ENCODE data around the gene ATXN2. TPM values are rescaled to one million over a fixed set of nuclear protein-coding genes. Genes with fewer than 3 reads are reported as not detected.
A peak's percentile ranks its signal among the peaks of the same experiment; 100 is the strongest.
"Not testable (repeated sequence)": the region's sequence is repeated elsewhere in the genome, so short reads cannot be mapped to it uniquely, and the experiment has no call there.

Gene ATXN2
- total RNA-seq, 1 donor from 2014 or later: 25.0 TPM

GRCh38 chr12:111602348-111602747, 3.2 kb upstream of the ATXN2 start:
- Histone ChIP-seq H3K4me3 (no peak overlapping the region), H3K36me3 (no peaks in the 10 kb centered on the region), H3K9me3 (no peaks in the 10 kb centered on the region), H3K27me3 (no peaks in the 10 kb centered on the region), H3K27ac (no peak overlapping the region), H3K4me1 (no peaks in the 10 kb centered on the region)
- intact Hi-C loops (cut with DNase I): no loop called here
- no peak for TF ChIP-seq CTCF (IDR thresholded peaks at IDR 0.05)
- no peak for DNase-seq (ENCODE audit: low spot score in 2 of 2)

GRCh38 chr12:111600986-111601385, 1.9 kb upstream of the ATXN2 start:
- H3K4me3 ChIP-seq; H3K36me3 ChIP-seq; H3K27me3 ChIP-seq; H3K9me3 ChIP-seq; DNase-seq (ENCODE audit: low spot score in 2 of 2); H3K27ac ChIP-seq; H3K4me1 ChIP-seq: not testable (repeated sequence)
- intact Hi-C loops (cut with DNase I): loop anchor here (1.0 kb wide), 1 partner anchor 232 kb away; the partner anchor contains the start of gene PHETA1

- intact Hi-C loops (cut with DNase I): loop anchor here (1.0 kb wide), 1 partner anchor 231 kb away; the partner anchor contains the start of gene PHETA1
- Histone ChIP-seq H3K9me3 (no peaks in the 10 kb centered on the region), H3K4me3 (peak overlapping the region; percentile 91 to 95), H3K27me3 (no peaks in the 10 kb centered on the region), H3K4me1 (peaks cover 4 to 8% of the 10 kb centered on the region in 2 donors), H3K36me3 (no peaks in the 10 kb centered on the region), H3K27ac (peak overlapping the region; percentile 89 to 90)
- TF ChIP-seq CTCF (IDR thresholded peaks at IDR 0.05): no peak
- no peak for DNase-seq (ENCODE audit: low spot score in 2 of 2)
These were observed 1.1 kb upstream of the ATXN2 start for GRCh38 chr12:111600205-111600642.

- intact Hi-C loops (cut with DNase I): loop anchor here (1.0 to 5.0 kb wide), 5 partner anchors 88 to 1557 kb away; partner anchors contain the start of genes ACAD10, BRAP, MAPKAPK5 and PHETA1
- no peak for TF ChIP-seq CTCF (IDR thresholded peaks at IDR 0.05)
- no peaks in the 10 kb centered on the region for H3K36me3 ChIP-seq
- H3K4me1 ChIP-seq: peaks cover 4 to 14% of the 10 kb centered on the region in 2 donors
- no peaks in the 10 kb centered on the region for H3K27me3 ChIP-seq
- DNase-seq (ENCODE audit: low spot score in 2 of 2): peak; percentile 36 to 93
- H3K4me3 ChIP-seq: peak overlapping the region; percentile 91 to 95
- H3K9me3 ChIP-seq: no peaks in the 10 kb centered on the region
- peak overlapping the region; percentile 89 to 90 for H3K27ac ChIP-seq
These were observed 514 bp upstream of the ATXN2 start for GRCh38 chr12:111599453-111600204.

- H3K9me3 ChIP-seq: no peaks in the 10 kb centered on the region
- H3K4me1 ChIP-seq: peaks cover 4 to 21% of the 10 kb centered on the region in 2 donors
- no peaks in the 10 kb centered on the region for H3K27me3 ChIP-seq
- peak overlapping the region; percentile 91 to 95 for H3K4me3 ChIP-seq
- peak overlapping the region; percentile 89 to 90 for H3K27ac ChIP-seq
- TF ChIP-seq CTCF (IDR thresholded peaks at IDR 0.05): no peak
- DNase-seq (ENCODE audit: low spot score in 2 of 2): peak; percentile 12 to 77
- no peaks in the 10 kb centered on the region for H3K36me3 ChIP-seq
- intact Hi-C loops (cut with DNase I): loop anchor here (2.0 to 5.0 kb wide), 4 partner anchors 89 to 1556 kb away; partner anchors contain the start of genes ACAD10, BRAP and MAPKAPK5
These were observed 1.1 kb downstream of the ATXN2 start for GRCh38 chr12:111597831-111598636.
